ENCODE data around the gene KRT71.

KRT71 gene

GRCh38 chr12:52561880-52562449, 9.0 kb upstream of the KRT71 start:
- no peak for DNase-seq
- TF ChIP-seq CTCF (IDR thresholded peaks at IDR 0.05): no peak
- Mint-ChIP-seq H3K36me3 (ENCODE audit: low read depth) (no peaks in the 10 kb centered on the region), H3K4me1 (peaks cover 18% of the 10 kb centered on the region), H3K4me3 (no peak overlapping the region), H3K27me3 (ENCODE audit: low read depth, poor library complexity) (peaks cover 9% of the 10 kb centered on the region), H3K9me3 (no peaks in the 10 kb centered on the region), H3K27ac (no peak overlapping the region)

GRCh38 chr12:52559979-52560378, 7.0 kb upstream of the KRT71 start:
- Mint-ChIP-seq H3K27ac (no peak overlapping the region), H3K36me3 (ENCODE audit: low read depth) (no peaks in the 10 kb centered on the region), H3K4me1 (peaks cover 10% of the 10 kb centered on the region), H3K27me3 (ENCODE audit: low read depth, poor library complexity) (peaks cover 9% of the 10 kb centered on the region), H3K9me3 (no peaks in the 10 kb centered on the region), H3K4me3 (no peak overlapping the region)
- no peak for TF ChIP-seq CTCF (IDR thresholded peaks at IDR 0.05)
- no peak for DNase-seq

- Mint-ChIP-seq H3K27me3 (ENCODE audit: low read depth, poor library complexity) (peaks cover 9% of the 10 kb centered on the region), H3K4me1 (peaks cover 10% of the 10 kb centered on the region), H3K9me3 (no peaks in the 10 kb centered on the region), H3K36me3 (ENCODE audit: low read depth) (no peaks in the 10 kb centered on the region), H3K27ac (no peak overlapping the region), H3K4me3 (no peak overlapping the region)
- DNase-seq: no peak
- no peak for TF ChIP-seq CTCF (IDR thresholded peaks at IDR 0.05)
Observed at GRCh38 chr12:52558781-52559445, 6.0 kb upstream of the KRT71 start.

- no peak overlapping the region for H3K27ac Mint-ChIP-seq
- DNase-seq: no peak
- peaks cover 13% of the 10 kb centered on the region for H3K27me3 Mint-ChIP-seq (ENCODE audit: low read depth, poor library complexity)
- no peaks in the 10 kb centered on the region for H3K36me3 Mint-ChIP-seq (ENCODE audit: low read depth)
- TF ChIP-seq CTCF (IDR thresholded peaks at IDR 0.05): no peak
- no peaks in the 10 kb centered on the region for H3K9me3 Mint-ChIP-seq
- H3K4me1 Mint-ChIP-seq: peaks cover 10% of the 10 kb centered on the region
- no peak overlapping the region for H3K4me3 Mint-ChIP-seq
Observed at GRCh38 chr12:52557476-52557875, 4.5 kb upstream of the KRT71 start.

- H3K4me3 Mint-ChIP-seq: no peak overlapping the region
- no peaks in the 10 kb centered on the region for H3K9me3 Mint-ChIP-seq
- H3K27ac Mint-ChIP-seq: no peak overlapping the region
- DNase-seq: no peak
- no peaks in the 10 kb centered on the region for H3K36me3 Mint-ChIP-seq (ENCODE audit: low read depth)
- no peak for TF ChIP-seq CTCF (IDR thresholded peaks at IDR 0.05)
- peaks cover 16% of the 10 kb centered on the region for H3K27me3 Mint-ChIP-seq (ENCODE audit: low read depth, poor library complexity)
- H3K4me1 Mint-ChIP-seq: peaks cover 14% of the 10 kb centered on the region
Observed at GRCh38 chr12:52555577-52555976, 2.6 kb upstream of the KRT71 start.

GRCh38 chr12:52552055-52552454, 890 bp downstream of the KRT71 start:
- DNase-seq: no peak
- Mint-ChIP-seq H3K4me1 (peaks cover 10% of the 10 kb centered on the region), H3K36me3 (ENCODE audit: low read depth) (no peaks in the 10 kb centered on the region), H3K27ac (no peak overlapping the region), H3K4me3 (no peak overlapping the region), H3K9me3 (no peaks in the 10 kb centered on the region), H3K27me3 (ENCODE audit: low read depth, poor library complexity) (peaks cover 14% of the 10 kb centered on the region)
- TF ChIP-seq CTCF (IDR thresholded peaks at IDR 0.05): no peak

Measured in nephron progenitor cell (in vitro differentiated cells).